ENCODE measurements around the gene LSAMP.
A peak's percentile ranks its signal among the peaks of the same experiment; 100 is the strongest.

The LSAMP gene

GRCh38 chr3:116001151-116001621 is 444.1 kb downstream of the LSAMP start:
- DNase-seq = peak; percentile 59

GRCh38 chr3:116000311-116000710 is 445.0 kb downstream of the LSAMP start:
- DNase-seq = peak; percentile 92

GRCh38 chr3:115999613-116000012 is 445.7 kb downstream of the LSAMP start:
- no peak for DNase-seq

GRCh38 chr3:115999001-115999585 is 446.2 kb downstream of the LSAMP start:
- no peak for DNase-seq

GRCh38 chr3:115996420-115997108 is 448.7 kb downstream of the LSAMP start:
- DNase-seq = no peak

- DNase-seq = no peak
Measured at GRCh38 chr3:115990669-115991068, 454.6 kb downstream of the LSAMP start.

- peak; percentile 84 for DNase-seq
Measured at GRCh38 chr3:115989684-115990421, 455.4 kb downstream of the LSAMP start.

GRCh38 chr3:115986555-115987207 is 458.6 kb downstream of the LSAMP start:
- peak; percentile 49 for DNase-seq

GRCh38 chr3:115982629-115983028 is 462.7 kb downstream of the LSAMP start:
- DNase-seq = no peak

GRCh38 chr3:115982108-115982507 is 463.2 kb downstream of the LSAMP start:
- no peak for DNase-seq

GRCh38 chr3:115980709-115981108 is 464.6 kb downstream of the LSAMP start:
- no peak for DNase-seq

- no peak for DNase-seq
Measured at GRCh38 chr3:115977866-115978265, 467.4 kb downstream of the LSAMP start.

- DNase-seq = no peak
Measured at GRCh38 chr3:115975796-115976195, 469.5 kb downstream of the LSAMP start.

- DNase-seq = peak; percentile 82
Measured at GRCh38 chr3:115975353-115975752, 469.9 kb downstream of the LSAMP start.

- DNase-seq = peak; percentile 12
Measured at GRCh38 chr3:115974940-115975339, 470.3 kb downstream of the LSAMP start.

- no peak for DNase-seq
Measured at GRCh38 chr3:115968871-115969270, 476.4 kb downstream of the LSAMP start.

- DNase-seq = no peak
Measured at GRCh38 chr3:115961380-115961779, 483.9 kb downstream of the LSAMP start.

GRCh38 chr3:115960799-115961198 is 484.5 kb downstream of the LSAMP start:
- no peak for DNase-seq

- no peak for DNase-seq
Measured at GRCh38 chr3:115958526-115958925, 486.8 kb downstream of the LSAMP start.

- no peak for DNase-seq
Measured at GRCh38 chr3:115947325-115947724, 498.0 kb downstream of the LSAMP start.

GRCh38 chr3:115943579-115943978 is 501.7 kb downstream of the LSAMP start:
- no peak for DNase-seq

- no peak for DNase-seq
Measured at GRCh38 chr3:115937054-115937453, 508.2 kb downstream of the LSAMP start.

GRCh38 chr3:115932807-115933206 is 512.5 kb downstream of the LSAMP start:
- no peak for DNase-seq

All from fibroblast of upper back skin (primary cell).